ENCODE data around the gene NSMCE1.

Gene NSMCE1

GRCh38 chr16:27242868-27243590 lies 25.5 kb downstream of the NSMCE1 start:
- DNase-seq (ENCODE audit: low spot score), result peak; percentile 88

DNA sequence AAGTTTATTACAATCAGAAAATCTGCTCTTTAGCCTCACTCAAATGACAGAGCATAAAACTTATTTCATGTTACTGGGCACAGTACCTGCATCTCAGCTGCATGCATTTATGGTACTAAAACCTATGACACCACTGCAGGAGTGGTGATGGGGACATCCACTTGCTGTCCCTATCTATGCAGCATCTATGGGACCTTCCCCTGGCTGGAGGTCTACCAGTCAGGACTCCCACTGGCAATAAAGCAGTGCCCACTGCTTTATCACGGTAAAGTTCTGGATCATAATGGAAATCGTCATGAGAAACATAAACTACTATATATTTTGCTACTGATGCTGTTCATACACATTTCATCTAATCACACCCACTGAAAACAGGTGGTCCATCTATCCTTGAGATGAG lies 26.2 kb downstream of the NSMCE1 start:
- no peak for DNase-seq (ENCODE audit: low spot score)

DNA sequence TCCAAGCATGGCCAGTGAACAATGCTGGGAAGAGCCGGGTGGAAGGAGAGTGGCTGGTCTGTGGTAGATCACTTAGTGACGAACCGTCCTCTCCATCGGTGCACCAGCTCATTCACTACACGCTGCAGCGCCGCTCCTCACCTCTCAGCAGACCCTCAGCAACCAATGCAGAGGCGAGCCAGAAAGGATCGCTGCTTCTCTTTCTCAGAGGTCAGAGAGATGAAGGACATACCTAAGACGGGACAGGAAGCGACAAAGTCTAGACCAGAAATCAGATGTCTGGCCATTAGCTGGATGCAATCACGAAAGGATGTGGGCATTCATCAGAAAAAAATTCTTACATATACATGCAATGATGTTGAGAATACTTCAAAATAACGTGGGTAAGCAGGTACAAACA lies 26.9 kb downstream of the NSMCE1 start:
- no peak for DNase-seq (ENCODE audit: low spot score)

DNA sequence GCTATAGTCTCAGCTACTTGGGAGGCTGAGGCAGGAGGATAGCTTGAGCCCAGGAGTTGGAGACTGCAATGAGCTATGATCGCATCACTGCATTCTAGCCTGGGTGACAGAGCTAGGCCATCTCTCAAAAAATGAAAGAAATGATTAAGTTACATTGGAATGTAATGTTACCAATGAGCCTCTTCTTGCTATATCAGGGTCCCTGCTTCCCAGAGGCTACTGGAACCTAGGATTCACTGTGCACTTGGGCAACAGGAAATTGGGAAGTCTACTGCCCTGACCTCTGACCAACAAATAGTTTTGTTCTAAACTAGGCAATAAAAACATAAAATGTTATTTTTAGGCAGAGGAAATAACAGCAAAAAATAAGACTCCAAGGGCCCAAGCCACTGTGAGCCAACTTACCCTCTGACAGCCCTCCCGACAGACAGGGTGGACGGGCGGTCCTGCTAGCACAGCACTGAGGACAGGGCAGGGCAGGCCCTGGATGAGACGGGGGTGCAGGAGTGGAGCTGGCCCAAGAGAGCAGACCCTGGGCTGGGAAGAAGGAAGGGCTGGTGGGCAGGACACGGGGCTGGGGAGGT lies 27.5 kb downstream of the NSMCE1 start:
- DNase-seq (ENCODE audit: low spot score), result no peak

GRCh38 chr16:27239906-27240655 lies 28.5 kb downstream of the NSMCE1 start:
- no peak for DNase-seq (ENCODE audit: low spot score)

GRCh38 chr16:27239026-27239425 lies 29.5 kb downstream of the NSMCE1 start:
- no peak for DNase-seq (ENCODE audit: low spot score)

GRCh38 chr16:27238591-27238990 lies 30.0 kb downstream of the NSMCE1 start:
- DNase-seq (ENCODE audit: low spot score), result no peak

GRCh38 chr16:27238016-27238587 lies 30.5 kb downstream of the NSMCE1 start:
- no peak for DNase-seq (ENCODE audit: low spot score)

GRCh38 chr16:27237219-27238015 lies 31.2 kb downstream of the NSMCE1 start:
- DNase-seq (ENCODE audit: low spot score), result no peak

DNA sequence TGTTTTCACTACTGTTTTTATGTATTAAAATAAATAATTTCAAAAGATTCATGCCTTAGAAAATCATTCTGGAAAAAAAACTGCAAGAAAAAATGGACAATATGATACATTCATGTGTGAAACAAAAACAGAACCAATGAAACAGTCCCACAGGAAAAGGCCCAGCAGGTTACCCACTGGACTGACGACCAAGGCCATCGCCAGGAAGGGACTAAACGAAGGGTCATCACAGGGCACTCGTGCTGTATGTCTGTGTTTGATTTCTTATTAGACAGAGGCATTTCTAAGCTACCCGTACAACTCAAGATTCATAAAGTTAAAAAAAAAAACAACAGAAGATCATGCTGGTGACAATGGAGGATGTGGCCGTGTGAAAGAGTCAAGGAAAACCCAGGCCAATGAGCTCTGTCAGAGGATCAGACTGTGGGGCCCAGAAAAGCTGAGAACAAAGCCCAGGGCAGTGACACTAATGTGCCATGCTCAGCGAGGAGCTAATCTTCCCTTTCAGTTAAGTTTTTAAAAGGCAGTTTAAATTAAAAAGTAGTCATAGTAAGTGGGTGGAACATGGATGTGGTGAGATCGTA lies 31.8 kb downstream of the NSMCE1 start:
- DNase-seq (ENCODE audit: low spot score), result no peak

DNA sequence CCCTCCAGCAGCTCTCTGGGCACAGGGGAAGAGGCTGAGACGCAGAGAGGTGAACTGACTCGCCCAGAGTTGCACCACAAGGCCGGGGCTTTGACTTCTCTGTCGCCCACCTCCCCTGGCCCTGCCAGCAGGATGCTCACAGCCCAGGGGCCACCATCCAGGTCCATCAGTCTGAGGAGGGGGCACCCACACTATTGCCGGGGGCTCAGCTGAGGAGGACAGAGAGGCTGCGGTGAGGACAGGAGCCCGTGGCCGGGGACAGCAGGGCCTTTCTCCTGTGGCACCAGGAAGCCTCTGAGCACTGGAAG lies 32.7 kb downstream of the NSMCE1 start:
- no peak for DNase-seq (ENCODE audit: low spot score)

GRCh38 chr16:27235055-27235937 lies 33.3 kb downstream of the NSMCE1 start:
- DNase-seq (ENCODE audit: low spot score), result peak; percentile 63

DNA sequence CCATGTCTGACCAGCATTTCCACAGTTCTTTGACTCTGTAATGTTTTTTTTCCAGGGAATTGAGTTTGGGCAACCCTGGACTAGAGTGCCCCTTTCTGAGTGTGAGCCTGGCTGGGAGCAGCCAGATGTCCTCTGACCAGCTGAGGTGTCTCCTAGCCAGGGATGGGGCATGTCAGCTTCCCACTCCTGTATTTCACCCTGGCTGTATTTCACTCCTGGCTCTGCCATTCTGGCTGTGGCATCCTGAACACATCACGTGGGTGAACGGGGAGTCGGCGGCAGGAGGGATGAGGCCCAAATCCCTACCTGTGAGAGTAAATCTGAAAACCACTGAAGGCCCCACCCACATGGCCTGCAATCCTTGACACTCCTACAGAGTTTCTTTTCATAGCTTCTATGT lies 34.0 kb downstream of the NSMCE1 start:
- no peak for DNase-seq (ENCODE audit: low spot score)

DNA sequence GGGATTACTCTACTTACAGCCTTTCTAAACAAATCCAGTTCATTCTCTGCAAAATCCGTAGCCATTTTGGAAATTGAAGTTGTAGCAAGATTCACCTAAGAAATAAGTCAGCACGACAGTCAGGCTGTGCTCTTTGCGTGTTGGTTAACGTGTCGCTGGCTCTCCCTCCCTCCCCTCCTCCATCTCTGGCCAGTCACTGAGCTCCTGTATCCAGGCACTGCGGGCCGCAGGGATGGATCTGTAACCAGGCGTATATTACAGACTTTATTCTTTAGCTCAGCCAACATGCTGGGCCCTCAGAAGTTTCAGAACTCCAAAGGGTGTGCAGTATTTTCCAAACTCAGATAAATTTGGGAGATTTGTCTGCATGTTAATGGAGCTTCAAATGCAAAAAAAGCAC lies 34.4 kb downstream of the NSMCE1 start:
- DNase-seq (ENCODE audit: low spot score), result no peak

- no peak for DNase-seq (ENCODE audit: low spot score)
Observed at GRCh38 chr16:27233731-27234130, 34.8 kb downstream of the NSMCE1 start.

DNA sequence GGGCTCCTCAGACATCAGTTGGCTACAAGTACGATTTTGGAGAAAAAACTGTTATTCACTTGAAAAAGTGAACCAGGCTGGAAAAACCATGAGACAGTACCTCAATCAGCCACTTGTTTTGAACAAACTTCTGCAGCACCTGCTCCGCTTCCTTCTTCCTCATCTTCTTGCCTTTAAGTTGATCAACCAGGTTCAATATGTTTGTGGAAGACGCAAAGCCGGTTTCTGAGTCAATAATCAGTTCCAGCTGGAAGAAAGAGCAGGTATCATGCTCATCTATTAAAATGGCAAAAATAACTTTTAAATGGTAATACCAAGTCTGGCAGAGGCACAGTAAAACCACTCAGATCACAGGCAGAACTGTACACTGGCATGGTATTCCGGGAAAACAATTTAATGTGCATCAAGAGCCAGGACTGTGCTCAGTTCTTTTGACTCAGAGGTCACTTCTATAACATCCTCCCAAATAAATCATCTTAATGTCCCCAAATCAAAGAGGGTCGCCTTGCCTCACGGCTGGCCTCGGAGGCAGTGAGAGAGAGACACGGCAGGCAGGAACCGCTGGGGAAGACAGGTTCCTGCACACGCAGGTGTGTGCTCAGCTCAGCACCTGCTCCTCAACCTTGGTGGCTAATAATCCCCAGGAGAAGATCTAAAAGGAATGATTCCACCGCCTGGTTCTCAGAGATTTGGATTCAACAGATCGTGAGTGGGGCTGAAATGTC lies 35.5 kb downstream of the NSMCE1 start:
- no peak for DNase-seq (ENCODE audit: low spot score)

- no peak for DNase-seq (ENCODE audit: low spot score)
Observed at GRCh38 chr16:27232061-27232900, 36.3 kb downstream of the NSMCE1 start.

DNA sequence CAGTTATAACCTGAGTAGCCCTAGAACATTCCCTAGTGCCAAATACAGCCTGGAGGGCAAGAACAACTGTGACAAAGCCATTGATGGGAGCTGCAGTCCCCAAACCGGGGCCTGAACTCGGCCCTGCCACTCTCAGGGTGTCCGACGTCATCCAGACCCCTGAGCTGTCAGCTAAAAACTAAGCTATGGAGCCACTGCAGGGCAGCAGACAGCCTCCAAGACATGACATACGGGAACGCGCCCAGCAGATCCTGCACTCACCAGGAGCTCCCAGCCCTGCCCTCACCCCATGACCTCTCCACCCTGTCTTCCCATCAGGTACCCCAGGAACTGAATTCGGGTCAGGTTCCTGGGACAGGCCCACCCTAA lies 36.9 kb downstream of the NSMCE1 start:
- no peak for DNase-seq (ENCODE audit: low spot score)

- no peak for DNase-seq (ENCODE audit: low spot score)
Observed at GRCh38 chr16:27230562-27231001, 38.0 kb downstream of the NSMCE1 start.

All from COLO829 (cell line).